CD4-positive, alpha-beta T cell (primary cell): ENCODE data around the gene ZNF426. TPM values are rescaled to one million over a fixed set of nuclear protein-coding genes. Genes with fewer than 3 reads are reported as not detected.
A peak's percentile ranks its signal among the peaks of the same experiment; 100 is the strongest.

Source experiments
- ATAC-seq: fragments of 200-7000 bp; cut with Tn5 transposase; one replicate; pipeline ENCODE4 v1.10.0; 2022; ENCODE audit warnings: mild to moderate bottlenecking; ENCODE audit not compliant: poor library complexity
- CTCF ChIA-PET: fragments of 350-600 bp; sonication (Branson Sonifier 250); formaldehyde crosslinking; loops from one replicate; lab custom pipeline; 2021; ENCODE audit warnings: antibody characterized with exemption, inconsistent platforms; lab: Charles Lee
- POLR2A ChIA-PET: fragments of 350-600 bp; sonication (Branson Sonifier 250); formaldehyde crosslinking; loops from one replicate; lab custom pipeline; 2021; ENCODE audit warnings: antibody characterized with exemption, inconsistent platforms; lab: Charles Lee
- DNase-seq, 14 experiments: peaks; one replicate each; pipeline ENCODE4 v3.0.0-alpha.2; 2013 to 2020; ENCODE audit warnings: mixed read lengths in 2 of 14
- H3K27ac ChIP-seq, 2 donors: one replicate each; pipeline versions ENCODE4 v1.5.1 to v1.7.0; 2013; ENCODE audit warnings: low read length in 2 of 2, low read depth in 1 of 2, mild to moderate bottlenecking in 1 of 2
- H3K27me3 ChIP-seq, 2 experiments: 1 replicate in 1 of 2; 2 replicates in 1 of 2; pipeline versions ENCODE4 v1.6.1 to v1.7.0; 2013; ENCODE audit warnings: low read length in 2 of 2, control low read depth in 1 of 2, mild to moderate bottlenecking in 1 of 2, moderate library complexity in 1 of 2; ENCODE audit not compliant: insufficient read depth in 2 of 2, control insufficient read depth in 1 of 2
- H3K36me3 ChIP-seq: one replicate; pipeline ENCODE4 v1.6.1; 2013; ENCODE audit warnings: low read length, control low read depth; ENCODE audit not compliant: insufficient read depth
- H3K4me1 ChIP-seq: one replicate; pipeline ENCODE4 v1.6.1; 2013; ENCODE audit warnings: low read length, control low read depth; ENCODE audit not compliant: insufficient read depth
- H3K4me3 ChIP-seq: one replicate; pipeline ENCODE4 v1.5.1; 2013; ENCODE audit warnings: mild to moderate bottlenecking, low read length, moderate library complexity
- H3K9me3 ChIP-seq, 2 experiments: 1 replicate in 1 of 2; 2 replicates in 1 of 2; pipeline versions ENCODE4 v1.6.1 to v1.7.0; 2013; ENCODE audit warnings: low read length in 2 of 2, mild to moderate bottlenecking in 2 of 2, control low read depth in 1 of 2, moderate library complexity in 1 of 2; ENCODE audit not compliant: control insufficient read depth in 1 of 2, insufficient read depth in 1 of 2
- H3K27ac Mint-ChIP-seq: one replicate; pipeline ENCODE4 v1.8.0; 2020; ENCODE audit warnings: mixed read lengths
- H3K27me3 Mint-ChIP-seq: one replicate; pipeline ENCODE4 v1.8.0; 2021; ENCODE audit warnings: mixed read lengths
- H3K36me3 Mint-ChIP-seq: one replicate; pipeline ENCODE4 v1.8.0; 2021; ENCODE audit warnings: low read depth, mixed read lengths
- H3K4me1 Mint-ChIP-seq: one replicate; pipeline ENCODE4 v1.8.0; 2021; ENCODE audit warnings: low read depth, mixed read lengths
- H3K4me3 Mint-ChIP-seq: one replicate; pipeline ENCODE4 v1.8.0; 2020; ENCODE audit warnings: mild to moderate bottlenecking, mixed read lengths
- H3K9me3 Mint-ChIP-seq: one replicate; pipeline ENCODE4 v1.8.0; 2020; ENCODE audit warnings: mixed read lengths
- CTCF ChIP-seq: fragments of 200-600 bp; IDR thresholded peaks from one replicate; pipeline ENCODE4 v1.8.0; 2022; ENCODE audit warnings: antibody characterized with exemption, mild to moderate bottlenecking
- intact Hi-C, 2 experiments: fragments of 100-400 bp; cut with DNase I in 1 of 2; cut with micrococcal nuclease in 1 of 2; formaldehyde crosslinking; loops; one replicate each; pipeline versions ENCODE4 v1.15.1 to v1.9.0; 2023 to 2025; cut with DNase I, micrococcal nuclease
- total RNA-seq, 174 experiments: library from RNA in 2 of 174; stranded (reverse) in 2 of 174; gene quantifications; one replicate each; pipeline ENCODE4 v1.2.3 and lab custom pipeline; 2021 to 2026

The ZNF426 gene
- total RNA-seq, 2 experiments from 2014 or later: 14.9 to 15.3 TPM

DNA sequence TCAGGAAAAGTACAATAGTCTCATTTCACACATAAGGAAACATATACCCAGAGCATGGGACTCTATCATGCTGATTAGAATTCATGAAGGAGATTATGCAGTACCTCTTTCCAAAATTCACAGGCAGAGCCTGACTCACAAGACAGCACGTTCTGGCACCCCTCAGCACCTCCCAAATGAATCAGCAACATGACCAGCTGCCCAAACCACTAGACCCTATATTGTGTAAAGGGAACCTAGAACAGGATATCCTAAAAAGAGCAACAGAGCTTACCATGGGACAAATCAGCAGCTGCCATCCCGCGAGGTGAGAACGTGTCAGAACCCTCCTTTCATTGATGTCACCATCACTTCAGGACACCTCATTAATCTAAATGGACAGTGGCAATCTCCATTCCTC, 2.5 kb downstream of the ZNF426 start:
- H3K9me3 ChIP-seq: peaks cover 49 to 52% of the 10 kb centered on the region in 2 experiments
- no peak for DNase-seq
- Mint-ChIP-seq H3K4me3 (peak overlapping the region; percentile 76), H3K9me3 (peaks cover 17% of the 10 kb centered on the region), H3K36me3 (peaks cover 95% of the 10 kb centered on the region), H3K27me3 (no peaks in the 10 kb centered on the region), H3K4me1 (peaks cover 32% of the 10 kb centered on the region), H3K27ac (peak overlapping the region; percentile 12)
- ATAC-seq: no peak
- H3K4me1 ChIP-seq: peaks cover 16% of the 10 kb centered on the region
- peaks cover 52% of the 10 kb centered on the region for H3K36me3 ChIP-seq
- no peak for TF ChIP-seq CTCF
- ChIA-PET CTCF (no interaction called here), POLR2A (no interaction called here)
- H3K27me3 ChIP-seq: no peaks in the 10 kb centered on the region
- H3K27ac ChIP-seq: no peak overlapping the region
- intact Hi-C loops: loop anchor here (5.0 to 10.0 kb wide), 4 partner anchors 49 to 704 kb away; partner anchors contain the start of genes MBD3L1 (in 1 of the 2), ZNF121 (in 1 of the 2), ZNF266 (in 1 of the 2) and ZNF558 (in 1 of the 2)
- no peak overlapping the region for H3K4me3 ChIP-seq

GRCh38 chr19:9531933-9532332, 6.5 kb downstream of the ZNF426 start:
- H3K9me3 Mint-ChIP-seq: peaks cover 15% of the 10 kb centered on the region
- no peak for ATAC-seq
- intact Hi-C loops: loop anchor here (5.0 to 10.0 kb wide), 4 partner anchors 35 to 207 kb away; partner anchors contain the start of genes ZNF121 (in 1 of the 2), ZNF266 (in 1 of the 2) and ZNF559 (in 1 of the 2)

DNA sequence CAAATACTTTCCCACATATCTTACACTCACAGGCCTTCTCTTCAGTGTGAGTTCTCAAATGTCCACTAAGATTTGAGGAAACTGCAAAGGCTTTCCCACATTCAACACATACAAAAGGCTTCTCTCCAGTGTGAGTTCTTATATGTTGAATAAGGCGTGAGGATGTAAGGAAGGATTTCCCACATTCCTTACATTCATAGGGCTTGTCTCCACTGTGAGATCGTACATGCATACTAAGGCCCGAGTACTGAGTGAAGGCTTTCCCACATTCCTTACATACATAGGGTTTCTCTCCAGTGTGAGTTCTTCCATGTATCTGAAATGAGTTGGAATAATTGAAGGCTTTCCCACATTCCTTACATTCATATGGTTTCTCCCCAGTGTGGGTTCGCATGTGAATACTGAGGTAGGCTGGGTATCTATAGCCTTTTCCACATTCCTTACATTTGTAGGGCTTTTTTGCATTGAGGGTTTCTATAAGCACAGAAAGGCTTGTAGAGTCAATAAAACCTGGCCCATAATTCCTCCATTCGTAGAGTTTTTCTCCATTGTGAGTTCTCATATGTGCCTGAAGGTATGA, 9.6 kb downstream of the ZNF426 start:
- no peaks in the 10 kb centered on the region for H3K27me3 Mint-ChIP-seq
- DNase-seq (no peak), ATAC-seq (no peak)
- H3K36me3 Mint-ChIP-seq: peaks cover 95% of the 10 kb centered on the region
- Histone ChIP-seq H3K27me3 (no peaks in the 10 kb centered on the region), H3K9me3 (peaks cover 63 to 89% of the 10 kb centered on the region in 2 experiments), H3K4me3 (no peak overlapping the region), H3K27ac (no peak overlapping the region), H3K4me1 (no peaks in the 10 kb centered on the region), H3K36me3 (peaks cover 59% of the 10 kb centered on the region)
- TF ChIP-seq CTCF: no peak
- peaks cover 17% of the 10 kb centered on the region for H3K9me3 Mint-ChIP-seq
- ChIA-PET POLR2A (no interaction called here), CTCF (no interaction called here)
- intact Hi-C loops: loop anchor here in 1 of 2 experiments (5.0 kb wide), 1 partner anchor 187 kb away; no protein-coding TSS in a partner anchor
- no peak overlapping the region for H3K4me3 Mint-ChIP-seq
- no peak overlapping the region for H3K27ac Mint-ChIP-seq
- no peaks in the 10 kb centered on the region for H3K4me1 Mint-ChIP-seq

More at GRCh38 chr19:9531933-9532332, 6.5 kb downstream of the ZNF426 start:
- TF ChIP-seq CTCF: no peak
- H3K9me3 ChIP-seq: peaks cover 55 to 91% of the 10 kb centered on the region in 2 experiments
- ChIA-PET CTCF (no interaction called here), POLR2A (no interaction called here)
- H3K27ac ChIP-seq: no peak overlapping the region
- H3K36me3 Mint-ChIP-seq: peaks cover 96% of the 10 kb centered on the region
- no peak overlapping the region for H3K27ac Mint-ChIP-seq
- H3K27me3 ChIP-seq: no peaks in the 10 kb centered on the region
- peaks cover 82% of the 10 kb centered on the region for H3K36me3 ChIP-seq
- no peak overlapping the region for H3K4me3 ChIP-seq
- H3K4me1 Mint-ChIP-seq: peaks cover 6% of the 10 kb centered on the region
- H3K4me3 Mint-ChIP-seq: no peak overlapping the region
- no peaks in the 10 kb centered on the region for H3K4me1 ChIP-seq
- DNase-seq: no peak
- H3K27me3 Mint-ChIP-seq: no peaks in the 10 kb centered on the region
